WERI-Rb-1 (cell line): ENCODE results near the gene PCDHGB4.
"Not testable (repeated sequence)": the region's sequence is repeated elsewhere in the genome, so short reads cannot be mapped to it uniquely, and the experiment has no call there.

Experiments used
- DNase-seq: peaks from one replicate; pipeline ENCODE4 v3.0.0-alpha.2; 2020
- H3K27ac ChIP-seq: fragments of 250-450 bp; sonication (Bioruptor Pico); 2 replicates; pipeline ENCODE4 v1.5.1; 2020; ENCODE audit warnings: mild to moderate bottlenecking, moderate library complexity
- H3K27me3 ChIP-seq: fragments of 250-450 bp; sonication (Bioruptor Pico); 2 replicates; pipeline ENCODE4 v1.5.1; 2021; ENCODE audit warnings: mild to moderate bottlenecking, low read depth, moderate library complexity; ENCODE audit not compliant: insufficient read depth, severe bottlenecking
- H3K36me3 ChIP-seq: fragments of 250-450 bp; sonication (Bioruptor Pico); 2 replicates; pipeline ENCODE4 v1.5.1; 2020; ENCODE audit warnings: mild to moderate bottlenecking, moderate library complexity
- H3K4me3 ChIP-seq: 2 replicates; pipeline ENCODE4 v1.5.1; 2011; ENCODE audit warnings: low read depth, mild to moderate bottlenecking, control low read depth, low read length
- H3K9me3 ChIP-seq: fragments of 250-450 bp; sonication (Bioruptor Pico); 2 replicates; pipeline ENCODE4 v1.5.1; 2021; ENCODE audit warnings: mild to moderate bottlenecking, moderate library complexity; ENCODE audit not compliant: severe bottlenecking
- CTCF ChIP-seq: IDR thresholded peaks from 2 replicates; pipeline ENCODE4 v1.5.1; 2011; ENCODE audit warnings: low read depth, mild to moderate bottlenecking, control low read depth, inconsistent platforms, low read length

Gene PCDHGB4

DNA sequence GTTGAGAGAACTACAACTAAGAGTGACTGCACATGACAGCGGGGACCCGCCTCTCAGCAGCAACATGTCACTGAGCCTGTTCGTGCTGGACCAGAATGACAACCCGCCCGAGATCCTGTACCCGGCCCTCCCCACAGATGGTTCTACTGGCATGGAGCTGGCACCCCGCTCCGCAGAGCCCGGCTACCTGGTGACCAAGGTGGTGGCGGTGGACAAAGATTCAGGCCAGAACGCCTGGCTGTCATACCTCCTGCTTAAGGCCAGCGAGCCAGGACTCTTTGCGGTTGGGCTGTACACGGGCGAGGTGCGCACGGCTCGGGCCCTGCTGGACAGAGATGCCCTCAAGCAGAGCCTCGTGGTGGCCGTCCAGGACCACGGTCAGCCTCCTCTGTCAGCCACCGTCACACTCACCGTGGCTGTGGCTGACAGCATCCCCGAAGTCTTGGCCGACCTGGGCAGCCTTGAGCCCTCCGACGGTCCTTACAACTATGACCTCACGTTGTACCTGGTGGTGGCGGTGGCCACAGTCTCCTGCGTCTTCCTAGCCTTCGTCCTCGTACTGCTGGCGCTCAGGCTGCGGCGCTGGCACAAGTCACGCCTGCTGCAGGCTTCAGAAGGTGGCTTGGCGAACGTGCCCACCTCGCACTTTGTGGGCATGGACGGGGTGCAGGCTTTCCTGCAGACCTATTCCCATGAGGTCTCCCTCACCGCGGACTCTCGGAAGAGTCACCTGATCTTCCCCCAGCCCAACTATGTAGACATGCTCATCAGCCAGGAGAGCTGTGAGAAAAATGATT is 2.8 kb upstream of the PCDHGB4 start:
- H3K4me3 ChIP-seq: no peak overlapping the region
- no peaks in the 10 kb centered on the region for H3K36me3 ChIP-seq
- H3K9me3 ChIP-seq: peaks cover 13% of the 10 kb centered on the region
- no peak for TF ChIP-seq CTCF
- no peaks in the 10 kb centered on the region for H3K27me3 ChIP-seq
- no peak overlapping the region for H3K27ac ChIP-seq
- DNase-seq: no peak

DNA sequence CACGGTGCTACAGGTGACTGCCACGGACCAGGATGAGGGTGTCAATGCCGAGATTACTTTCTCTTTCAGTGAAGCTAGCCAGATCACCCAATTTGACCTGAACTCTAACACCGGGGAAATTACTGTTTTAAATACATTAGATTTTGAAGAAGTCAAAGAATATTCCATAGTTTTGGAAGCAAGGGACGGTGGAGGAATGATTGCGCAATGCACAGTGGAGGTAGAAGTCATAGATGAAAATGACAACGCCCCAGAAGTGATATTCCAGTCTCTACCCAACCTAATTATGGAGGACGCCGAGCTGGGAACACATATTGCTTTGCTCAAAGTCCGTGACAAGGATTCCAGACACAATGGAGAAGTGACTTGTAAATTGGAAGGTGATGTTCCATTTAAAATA is 1.2 kb downstream of the PCDHGB4 start:
- Histone ChIP-seq H3K9me3 (peaks cover 6% of the 10 kb centered on the region), H3K27ac (no peak overlapping the region), H3K4me3 (no peak overlapping the region), H3K36me3 (no peaks in the 10 kb centered on the region), H3K27me3 (no peaks in the 10 kb centered on the region)
- DNase-seq: no peak
- no peak for TF ChIP-seq CTCF

- Histone ChIP-seq H3K4me3 (no peak overlapping the region), H3K9me3 (peaks cover 6% of the 10 kb centered on the region), H3K27me3 (no peaks in the 10 kb centered on the region), H3K27ac (no peak overlapping the region), H3K36me3 (no peaks in the 10 kb centered on the region)
- DNase-seq: no peak
- TF ChIP-seq CTCF: no peak
Observed at GRCh38 chr5:141389153-141390042, 1.9 kb downstream of the PCDHGB4 start.

GRCh38 chr5:141392429-141393198 is 5.1 kb downstream of the PCDHGB4 start, which contains the start of gene PCDHGA8:
TSS of gene PCDHGA8 (plus strand) at chr5:141392633. CDS start at chr5:141392814, 181 bp downstream.
- H3K36me3 ChIP-seq: no peaks in the 10 kb centered on the region
- no peak for DNase-seq
- TF ChIP-seq CTCF: no peak
- peaks cover 4% of the 10 kb centered on the region for H3K9me3 ChIP-seq
- H3K4me3 ChIP-seq: no peak within 1 kb of the TSS
- H3K27ac ChIP-seq: no peak within 1 kb of the TSS
- no peaks in the 10 kb centered on the region for H3K27me3 ChIP-seq

DNA sequence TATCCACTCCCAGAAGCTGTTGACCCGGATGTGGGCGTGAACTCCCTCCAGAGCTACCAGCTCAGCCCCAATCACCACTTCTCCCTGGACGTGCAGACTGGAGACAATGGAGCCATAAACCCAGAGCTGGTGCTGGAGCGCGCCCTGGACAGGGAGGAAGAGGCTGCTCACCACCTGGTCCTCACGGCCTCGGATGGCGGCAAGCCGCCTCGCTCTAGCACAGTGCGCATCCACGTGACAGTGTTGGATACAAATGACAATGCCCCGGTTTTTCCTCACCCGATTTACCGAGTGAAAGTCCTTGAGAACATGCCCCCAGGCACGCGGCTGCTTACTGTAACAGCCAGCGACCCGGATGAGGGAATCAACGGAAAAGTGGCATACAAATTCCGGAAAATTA is 5.8 kb downstream of the PCDHGB4 start:
- TF ChIP-seq CTCF: no peak
- Histone ChIP-seq H3K4me3 (no peak overlapping the region), H3K36me3 (no peaks in the 10 kb centered on the region), H3K27ac (no peak overlapping the region), H3K9me3 (peaks cover 4% of the 10 kb centered on the region), H3K27me3 (no peaks in the 10 kb centered on the region)
- no peak for DNase-seq

GRCh38 chr5:141394401-141395187 is 7.1 kb downstream of the PCDHGB4 start:
- not testable (repeated sequence) for H3K27ac ChIP-seq, DNase-seq, H3K9me3 ChIP-seq, H3K27me3 ChIP-seq, H3K36me3 ChIP-seq, H3K4me3 ChIP-seq

DNA sequence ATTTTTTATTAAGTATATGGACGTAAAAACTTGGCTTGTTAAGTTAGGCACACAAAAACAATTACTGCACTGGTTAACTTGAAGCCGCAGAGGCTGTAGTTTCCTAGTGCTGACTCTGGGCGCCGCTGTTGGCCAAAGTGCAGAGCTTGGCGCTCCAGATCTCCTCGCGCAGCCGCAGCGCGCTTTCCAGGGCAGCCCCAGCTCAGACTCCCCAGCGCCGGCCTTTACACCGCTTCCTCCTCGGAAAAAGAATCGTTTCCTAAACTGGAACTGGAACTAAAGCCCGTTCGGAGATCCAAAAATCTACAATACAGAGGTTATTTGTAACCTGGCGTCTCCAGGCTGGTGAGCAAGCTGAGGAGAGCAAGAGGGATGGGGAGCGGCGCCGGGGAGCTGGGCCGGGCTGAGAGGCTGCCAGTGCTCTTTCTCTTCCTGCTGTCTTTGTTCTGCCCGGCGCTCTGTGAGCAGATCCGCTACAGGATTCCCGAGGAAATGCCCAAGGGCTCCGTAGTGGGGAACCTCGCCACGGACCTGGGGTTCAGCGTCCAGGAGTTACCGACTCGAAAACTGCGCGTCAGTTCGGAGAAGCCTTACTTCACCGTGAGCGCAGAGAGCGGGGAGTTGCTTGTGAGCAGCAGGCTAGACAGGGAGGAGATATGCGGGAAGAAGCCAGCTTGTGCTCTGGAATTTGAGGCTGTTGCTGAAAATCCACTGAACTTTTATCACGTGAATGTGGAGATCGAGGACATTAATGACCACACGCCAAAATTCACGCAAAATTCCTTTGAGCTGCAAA is 10.5 kb downstream of the PCDHGB4 start, which contains the start of gene PCDHGB5:
Gene PCDHGB5, plus strand, starts transcription at position 192 of the 796 bp plus-strand sequence. Its CDS starts 181 bp downstream, at position 373.
- not testable (repeated sequence) for DNase-seq, H3K4me3 ChIP-seq, H3K27me3 ChIP-seq, H3K9me3 ChIP-seq, H3K36me3 ChIP-seq, H3K27ac ChIP-seq
